ENCODE measurements around the gene KRT32.

- no peak for TF ChIP-seq CTCF (IDR thresholded peaks at IDR 0.05)
- TF ChIP-seq POLR2AphosphoS5 (IDR thresholded peaks at IDR 0.05; ENCODE audit: low read depth, low read length): no peak
Observed at GRCh38 chr17:41481036-41481435, 13.8 kb upstream of the KRT32 start, which contains the start of gene KRT35.

Measured in Panc1 (cell line).